IMR-90 (cell line): ENCODE results near the gene PID1. TPM values are rescaled to one million over a fixed set of nuclear protein-coding genes. Genes with fewer than 3 reads are reported as not detected.

Experiments
- ATAC-seq: fragments of 200-7000 bp; cut with Tn5 transposase; 2 replicates; pipeline ENCODE4 v1.9.1; 2020; ENCODE audit warnings: low read depth, mild to moderate bottlenecking, moderate library complexity
- BruUV-seq: library from RNA; stranded (reverse); fragments of 400-500 nt; replicated peaks from 2 replicates; lab custom pipeline; 2021; lab: Mats Ljungman, UMichigan
- CTCF ChIA-PET: fragments of 300-600 bp; formaldehyde crosslinking; extraction: SDS; loops from one replicate; lab custom pipeline; 2021; ENCODE audit warnings: antibody characterized with exemption; lab: Yijun Ruan, JAX
- POLR2A ChIA-PET: fragments of 300-600 bp; sonication (Branson Sonifier 250); formaldehyde crosslinking; loops from one replicate; lab custom pipeline; 2022; ENCODE audit warnings: antibody characterized with exemption; ENCODE audit not compliant: unreplicated experiment; lab: Charles Lee
- DNase-seq: peaks from one replicate; pipeline ENCODE4 v3.0.0; 2013
- H2AFZ ChIP-seq: replicated peaks from 2 replicates; pipeline ENCODE3; 2013; ENCODE audit warnings: low read length, mild to moderate bottlenecking; ENCODE audit not compliant: poor library complexity
- H2AK5ac ChIP-seq: 2 replicates; pipeline ENCODE4 v1.6.1; 2013; ENCODE audit warnings: low read depth, low read length, inconsistent platforms
- H2AK9ac ChIP-seq: replicated peaks from 2 replicates; pipeline ENCODE3; 2013; ENCODE audit warnings: mild to moderate bottlenecking, low read depth, low read length, moderate library complexity; ENCODE audit not compliant: poor library complexity
- H2BK120ac ChIP-seq: 2 replicates; pipeline ENCODE4 v1.6.1; 2013; ENCODE audit warnings: low read depth, low read length, inconsistent platforms
- H2BK15ac ChIP-seq: 3 replicates; pipeline ENCODE4 v1.6.1; 2013; ENCODE audit warnings: low read depth, low read length, inconsistent platforms
- H2BK20ac ChIP-seq: 2 replicates; pipeline ENCODE4 v1.6.1; 2013; ENCODE audit warnings: low read depth, mild to moderate bottlenecking, inconsistent platforms, low read length, moderate library complexity
- H2BK5ac ChIP-seq: 2 replicates; pipeline ENCODE4 v1.6.1; 2013; ENCODE audit warnings: mild to moderate bottlenecking, low read depth, low read length, inconsistent platforms; ENCODE audit not compliant: poor library complexity, severe bottlenecking
- H3K14ac ChIP-seq: replicated peaks from 2 replicates; pipeline ENCODE4 v1.6.1; 2013; ENCODE audit warnings: low read depth, low read length, inconsistent platforms
- H3K18ac ChIP-seq: 2 replicates; pipeline ENCODE4 v1.6.1; 2013; ENCODE audit warnings: low read depth, low read length, control low read depth
- H3K23ac ChIP-seq: 2 replicates; pipeline ENCODE4 v1.6.1; 2013; ENCODE audit warnings: low read depth, low read length, inconsistent platforms
- H3K27ac ChIP-seq: 2 replicates; pipeline ENCODE4 v1.5.1; 2013; ENCODE audit warnings: mild to moderate bottlenecking, control low read depth, low read length; ENCODE audit not compliant: insufficient read depth
- H3K27me3 ChIP-seq: 2 replicates; pipeline ENCODE4 v1.6.1; 2013; ENCODE audit warnings: low read length; ENCODE audit not compliant: control insufficient read depth, insufficient read depth
- H3K36me3 ChIP-seq: 2 replicates; pipeline ENCODE4 v1.6.1; 2013; ENCODE audit warnings: low read length, mixed read lengths; ENCODE audit not compliant: control insufficient read depth, insufficient read depth
- H3K4ac ChIP-seq: 2 replicates; pipeline ENCODE4 v1.6.1; 2013; ENCODE audit warnings: low read depth, low read length, inconsistent platforms
- H3K4me1 ChIP-seq: 2 replicates; pipeline ENCODE4 v1.6.1; 2013; ENCODE audit warnings: low read length, mixed read lengths; ENCODE audit not compliant: control insufficient read depth, insufficient read depth
- H3K4me2 ChIP-seq: 2 replicates; pipeline ENCODE4 v1.6.1; 2013; ENCODE audit warnings: low read depth, mild to moderate bottlenecking, control low read depth, low read length, moderate library complexity
- H3K4me3 ChIP-seq: 2 replicates; pipeline ENCODE4 v1.5.1; 2013; ENCODE audit warnings: low read depth, mild to moderate bottlenecking, control low read depth, low read length, moderate library complexity; ENCODE audit not compliant: insufficient read depth
- H3K56ac ChIP-seq: 2 replicates; pipeline ENCODE4 v1.6.1; 2013; ENCODE audit warnings: low read length, inconsistent platforms; ENCODE audit not compliant: insufficient read depth; ENCODE audit errors: extremely low read depth
- H3K79me1 ChIP-seq, 2 experiments: 2 replicates each; pipeline ENCODE4 v1.6.1; 2013; ENCODE audit warnings: low read length in 2 of 2, inconsistent platforms in 1 of 2, low read depth in 1 of 2
- H3K9ac ChIP-seq: 2 replicates; pipeline ENCODE4 v1.6.1; 2013; ENCODE audit warnings: low read depth, low read length, control low read depth
- H3K9me1 ChIP-seq: 2 replicates; pipeline ENCODE4 v1.6.1; 2013; ENCODE audit warnings: low read length, inconsistent platforms; ENCODE audit not compliant: insufficient read depth
- H3K9me3 ChIP-seq: 2 replicates; pipeline ENCODE4 v1.6.1; 2013; ENCODE audit warnings: low read length; ENCODE audit not compliant: control insufficient read depth, insufficient read depth
- H4K20me1 ChIP-seq: 2 replicates; pipeline ENCODE4 v1.6.1; 2013; ENCODE audit warnings: low read length, inconsistent platforms; ENCODE audit not compliant: insufficient read depth
- H4K5ac ChIP-seq: 2 replicates; pipeline ENCODE4 v1.6.1; 2013; ENCODE audit warnings: mild to moderate bottlenecking, low read depth, low read length, control low read depth
- H4K8ac ChIP-seq, 2 experiments: 2 replicates each; pipeline ENCODE4 v1.6.1; 2013; ENCODE audit warnings: low read depth in 2 of 2, low read length in 2 of 2, control low read depth in 1 of 2, inconsistent platforms in 1 of 2
- H4K91ac ChIP-seq: 2 replicates; pipeline ENCODE4 v1.6.1; 2013; ENCODE audit warnings: low read depth, low read length, inconsistent platforms; ENCODE audit not compliant: insufficient read depth
- BHLHE40 ChIP-seq: fragments of 150-350 bp; IDR thresholded peaks from 2 replicates; pipeline ENCODE4 v1.6.1; 2016; ENCODE audit warnings: mild to moderate bottlenecking, low read depth, low read length
- CEBPB ChIP-seq: IDR thresholded peaks from 2 replicates; pipeline ENCODE4 v1.6.1; 2012; ENCODE audit warnings: low read depth, low read length, improper control_type of control experiment
- CHD1 ChIP-seq: IDR thresholded peaks from 2 replicates; pipeline ENCODE4 v1.6.1; 2012; ENCODE audit warnings: low read depth, low read length, improper control_type of control experiment
- CTCF ChIP-seq: conservative IDR thresholded peaks from 2 replicates; pipeline ENCODE4 v1.5.1; 2012; ENCODE audit warnings: mild to moderate bottlenecking, low read depth, low read length, improper control_type of control experiment
- ELK1 ChIP-seq: fragments of 150-350 bp; IDR thresholded peaks from 2 replicates; pipeline ENCODE4 v1.6.1; 2016; ENCODE audit warnings: low read depth, mild to moderate bottlenecking, low read length, moderate library complexity, borderline replicate concordance
- FOS ChIP-seq: fragments of 150-350 bp; IDR thresholded peaks from 2 replicates; pipeline ENCODE4 v1.6.1; 2016; ENCODE audit warnings: low read depth, low read length
- MAFK ChIP-seq: IDR thresholded peaks from 2 replicates; pipeline ENCODE4 v1.6.1; 2012; ENCODE audit warnings: low read depth, low read length, improper control_type of control experiment
- MAZ ChIP-seq: IDR thresholded peaks from 2 replicates; pipeline ENCODE4 v1.6.1; 2012; ENCODE audit warnings: low read depth, mild to moderate bottlenecking, low read length, improper control_type of control experiment, moderate library complexity, borderline replicate concordance
- MXI1 ChIP-seq: IDR thresholded peaks from 2 replicates; pipeline ENCODE4 v1.6.1; 2012; ENCODE audit warnings: low read depth, mild to moderate bottlenecking, low read length, moderate library complexity, borderline replicate concordance
- NFE2L2 ChIP-seq: fragments of 150-350 bp; IDR thresholded peaks from 2 replicates; pipeline ENCODE4 v1.6.1; 2016; ENCODE audit warnings: low read depth, mild to moderate bottlenecking, low read length
- POLR2A ChIP-seq: IDR thresholded peaks from 2 replicates; pipeline ENCODE4 v1.6.1; 2012; ENCODE audit warnings: mild to moderate bottlenecking, low read depth, low read length
- RAD21 ChIP-seq: IDR thresholded peaks from 2 replicates; pipeline ENCODE4 v1.6.1; 2012; ENCODE audit warnings: low read length, improper control_type of control experiment
- RCOR1 ChIP-seq: IDR thresholded peaks from 2 replicates; pipeline ENCODE4 v1.6.1; 2012; ENCODE audit warnings: mild to moderate bottlenecking, low read length, improper control_type of control experiment; ENCODE audit not compliant: insufficient replicate concordance
- RFX5 ChIP-seq: IDR thresholded peaks from 2 replicates; pipeline ENCODE4 v1.8.0; 2012; ENCODE audit warnings: low read depth, mild to moderate bottlenecking, low read length, moderate library complexity
- SMC3 ChIP-seq: fragments of 150-350 bp; IDR thresholded peaks from 2 replicates; pipeline ENCODE4 v1.6.1; 2016; ENCODE audit warnings: low read depth, mild to moderate bottlenecking, antibody characterized with exemption, low read length, moderate library complexity
- USF2 ChIP-seq: fragments of 150-350 bp; IDR thresholded peaks from 2 replicates; pipeline ENCODE4 v1.6.1; 2017; ENCODE audit warnings: mild to moderate bottlenecking, antibody characterized with exemption, low read length, low read depth
- WGBS, 2 experiments: methylation state at CpG; one replicate each; pipeline versions ENCODE4 v1.1.5 to v1.1.7; 2013; ENCODE audit warnings: missing lambda C conversion rate in 2 of 2; ENCODE audit not compliant: insufficient read length in 1 of 2; ENCODE audit errors: extremely low coverage in 2 of 2; 5-methylcytosine and 5-hydroxymethylcytosine counted together
- dilution Hi-C: fragments of 300-500 bp; cut with HindIII; formaldehyde crosslinking; loops from one replicate; pipeline ENCODE4 v1.14.3; 2018; ENCODE audit warnings: low sequenced_read_pairs; ENCODE audit not compliant: unreplicated experiment
- in situ Hi-C: fragments of 300-500 bp; cut with MboI; formaldehyde crosslinking; loops from 3 replicates; pipeline ENCODE4 v1.14.3; 2019; ENCODE audit warnings: low sequenced_read_pairs, inconsistent platforms, mixed read lengths
- intact Hi-C: fragments of 100-400 bp; cut with micrococcal nuclease; formaldehyde crosslinking; loops from 2 replicates; pipeline ENCODE4 v1.10.0; 2022
- polyA plus RNA-seq, 3 experiments: library from polyadenylated mRNA; depleted of rRNA; stranded (reverse); fragments of >200 nt; gene quantifications; 2 replicates each; pipeline ENCODE4 v1.2.3, GENCODE V29; 2012; ENCODE audit warnings: low replicate concordance in 1 of 3
- total RNA-seq: library from RNA; depleted of rRNA; stranded (reverse); fragments of >200 nt; gene quantifications from 2 replicates; pipeline ENCODE4 v1.2.3, GENCODE V29; 2012

Gene PID1
- total and polyA plus RNA-seq, 2 of the 4 experiments (the other 2 are of a cell fraction) = 0.90 to 1.9 TPM

- whole genome bisulfite sequencing, 2 experiments = no CpG with 5 or more reads among the region's 6 CpGs
- H3K79me1 ChIP-seq = no peaks in the 10 kb centered on the region
- no peak overlapping the region for H3K14ac ChIP-seq
- no peak overlapping the region for H2AK5ac ChIP-seq
- H3K4me1 ChIP-seq = no peaks in the 10 kb centered on the region
- TF ChIP-seq MXI1 (no peak), POLR2A (no peak), RFX5 (no peak), BHLHE40 (no peak), FOS (no peak), RCOR1 (no peak), SMC3 (no peak), MAFK (no peak), USF2 (no peak), CTCF (no peak), NFE2L2 (no peak), CHD1 (no peak), RAD21 (no peak), CEBPB (no peak), ELK1 (no peak), MAZ (no peak)
- no peaks in the 10 kb centered on the region for H3K27me3 ChIP-seq
- ChIA-PET CTCF (no interaction called here), POLR2A (no interaction called here)
- no peak overlapping the region for H3K23ac ChIP-seq
- intact Hi-C loops (no loop called here), in situ Hi-C loops (no loop called here), dilution Hi-C loops (no loop called here)
- H4K8ac ChIP-seq = no peak overlapping the region
- H3K36me3 ChIP-seq = no peaks in the 10 kb centered on the region
- H2BK20ac ChIP-seq = no peak overlapping the region
- H3K4me2 ChIP-seq = no peak overlapping the region
- H3K18ac ChIP-seq = no peak overlapping the region
- no peak overlapping the region for H3K9ac ChIP-seq
- no peak overlapping the region for H2BK5ac ChIP-seq
- DNase-seq (no peak), ATAC-seq (no peak)
- no peak overlapping the region for H2BK120ac ChIP-seq
- no peak overlapping the region for H3K4me3 ChIP-seq
- no peak overlapping the region for H3K4ac ChIP-seq
- H2BK15ac ChIP-seq = no peak overlapping the region
- H3K56ac ChIP-seq = no peak overlapping the region
- H4K91ac ChIP-seq = no peak overlapping the region
- BruUV-seq = no TSS peak
- no peak overlapping the region for H3K27ac ChIP-seq
- H2AFZ ChIP-seq = no peak overlapping the region
- no peak overlapping the region for H4K5ac ChIP-seq
- H3K9me3 ChIP-seq = no peaks in the 10 kb centered on the region; the same call in none of the 2 replicates
- H2AK9ac ChIP-seq = no peak overlapping the region
- no peaks in the 10 kb centered on the region for H3K9me1 ChIP-seq
- H4K20me1 ChIP-seq = no peaks in the 10 kb centered on the region
Measured at GRCh38 chr2:229169751-229170150, 101.3 kb downstream of the PID1 start.
